GM20000 (cell line): ENCODE data around the gene TTC23L.

ENCODE experiments used
- DNase-seq: peaks from one replicate; pipeline ENCODE4 v3.0.0; 2012; ENCODE audit warnings: low spot score
- CTCF ChIP-seq: IDR thresholded peaks from 2 replicates; pipeline ENCODE4 v1.5.1; 2012; ENCODE audit warnings: mild to moderate bottlenecking, control low read depth; ENCODE audit errors: extremely low read depth, missing control alignments

TTC23L gene

GRCh38 chr5:34868791-34869190 is 29.8 kb downstream of the TTC23L start:
- no peak for DNase-seq

GRCh38 chr5:34869256-34869655 is 30.3 kb downstream of the TTC23L start:
- TF ChIP-seq CTCF: no peak
- no peak for DNase-seq

More at GRCh38 chr5:34868791-34869190, 29.8 kb downstream of the TTC23L start:
- no peak for TF ChIP-seq CTCF

- no peak for DNase-seq
- no peak for TF ChIP-seq CTCF
Measured at GRCh38 chr5:34870382-34870781, 31.4 kb downstream of the TTC23L start.

GRCh38 chr5:34876275-34876674 is 37.3 kb downstream of the TTC23L start:
- no peak for DNase-seq
- TF ChIP-seq CTCF: no peak

GRCh38 chr5:34881246-34881645 is 42.3 kb downstream of the TTC23L start:
- no peak for DNase-seq
- no peak for TF ChIP-seq CTCF

- no peak for DNase-seq
- TF ChIP-seq CTCF: no peak
Measured at GRCh38 chr5:34886392-34887119, 47.6 kb downstream of the TTC23L start.

GRCh38 chr5:34889394-34889793 is 50.4 kb downstream of the TTC23L start:
- no peak for DNase-seq
- no peak for TF ChIP-seq CTCF
